Uterus (tissue), 2 donors: ENCODE data around the gene FUT3.

Experiments
- CTCF ChIP-seq, 4 experiments: fragments of 200-600 bp in 2 of 4; fragments of 450-650 bp in 2 of 4; sonication (generic) in 2 of 4; IDR thresholded peaks; one replicate each; pipeline ENCODE4 v1.5.1; 2016 to 2019; ENCODE audit warnings: antibody characterized with exemption in 4 of 4, mild to moderate bottlenecking in 2 of 4, moderate library complexity in 1 of 4
- POLR2A ChIP-seq, 2 donors: fragments of 450-650 bp; IDR thresholded peaks; one replicate each; pipeline ENCODE4 v1.6.1; 2016; ENCODE audit warnings: antibody characterized with exemption in 2 of 2, mild to moderate bottlenecking in 1 of 2, moderate library complexity in 1 of 2

DNA sequence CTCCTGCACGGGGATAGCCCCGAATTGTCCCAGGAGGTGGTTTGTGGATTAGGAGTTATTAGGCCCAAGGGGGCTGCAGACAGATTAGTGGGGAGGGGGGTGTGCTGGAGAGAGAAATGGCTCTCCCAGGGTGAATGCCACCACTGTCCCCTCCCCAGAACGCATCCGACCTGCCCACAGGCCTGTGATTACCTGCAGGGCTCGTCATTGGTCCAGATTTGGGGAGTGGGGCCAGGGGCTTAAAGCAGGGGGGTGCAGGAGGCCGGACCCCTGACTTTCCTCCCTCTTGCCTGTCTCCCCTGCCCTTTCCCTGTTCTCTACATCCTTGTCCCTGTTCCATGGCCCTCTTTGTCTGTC, 45.1 kb downstream of the FUT3 start:
- no peak for TF ChIP-seq CTCF (IDR thresholded peaks at IDR 0.05)
- no peak for TF ChIP-seq POLR2A (IDR thresholded peaks at IDR 0.05)
